ENCODE data around the gene MSRB2.
"Not testable (repeated sequence)": the region's sequence is repeated elsewhere in the genome, so short reads cannot be mapped to it uniquely, and the experiment has no call there.

MSRB2 gene

DNA sequence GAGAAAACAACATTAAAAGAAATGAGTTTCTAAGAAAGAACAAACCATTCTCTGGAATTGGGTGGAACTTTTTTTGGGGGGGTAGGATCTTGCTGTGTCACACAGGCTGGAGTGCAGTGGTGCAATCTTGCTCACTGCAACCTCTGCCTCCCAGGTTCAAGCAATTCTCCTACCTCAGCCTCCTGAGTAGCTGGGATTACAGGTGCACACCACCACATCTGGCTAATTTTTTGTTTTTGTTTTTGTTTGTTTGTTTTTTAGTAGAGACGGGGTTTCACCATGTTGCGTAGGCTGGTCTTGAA is 30.6 kb upstream of the MSRB2 start:
- H3K36me3 Mint-ChIP-seq (ENCODE audit: low read depth); H3K4me1 Mint-ChIP-seq (ENCODE audit: low read depth); DNase-seq; H3K4me3 Mint-ChIP-seq; H3K27ac Mint-ChIP-seq; H3K9me3 Mint-ChIP-seq: not testable (repeated sequence)
- H3K27me3 Mint-ChIP-seq = peaks cover 13% of the 10 kb centered on the region

DNA sequence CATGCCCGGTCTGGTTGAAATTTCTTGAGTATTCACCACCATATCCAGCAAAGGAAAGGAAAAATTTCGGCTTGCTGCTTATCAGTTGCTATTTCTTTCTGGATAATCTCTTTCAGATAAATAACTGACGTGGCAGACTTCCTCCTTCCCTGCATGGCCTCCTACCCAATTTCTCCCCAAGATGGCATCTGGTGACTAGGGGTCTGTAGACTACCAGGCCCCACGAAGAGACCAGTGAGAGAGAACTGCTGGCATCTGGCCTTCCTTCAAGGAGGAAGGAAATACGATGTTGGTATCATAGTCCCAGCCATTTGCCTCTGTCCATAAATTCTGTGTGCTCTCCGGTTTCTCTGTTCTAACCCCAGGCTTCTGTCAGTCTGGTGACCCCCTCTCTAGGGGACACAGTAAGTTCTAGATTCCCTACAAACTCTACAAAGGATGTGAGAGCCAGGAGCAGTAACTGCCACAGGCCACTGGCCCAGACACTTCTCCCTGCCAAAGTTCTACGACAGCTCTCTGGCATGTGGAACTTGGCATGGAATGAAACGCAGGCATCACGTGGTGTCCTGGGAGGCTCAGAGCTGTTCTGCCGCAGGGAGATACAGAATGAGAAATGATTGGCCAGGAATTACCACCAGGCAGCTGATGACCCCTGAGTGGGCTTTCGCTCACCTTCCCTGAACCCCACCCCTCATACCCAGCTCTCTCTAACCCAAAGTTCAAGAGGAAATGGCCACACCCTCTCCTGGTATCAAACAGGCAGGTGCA is 30.0 kb upstream of the MSRB2 start:
- no peaks in the 10 kb centered on the region for H3K36me3 Mint-ChIP-seq (ENCODE audit: low read depth)
- DNase-seq = no peak
- H3K4me1 Mint-ChIP-seq (ENCODE audit: low read depth) = peaks cover 3% of the 10 kb centered on the region
- H3K27ac Mint-ChIP-seq = no peak overlapping the region
- H3K4me3 Mint-ChIP-seq = no peak overlapping the region
- H3K27me3 Mint-ChIP-seq = peaks cover 8% of the 10 kb centered on the region
- no peaks in the 10 kb centered on the region for H3K9me3 Mint-ChIP-seq

DNA sequence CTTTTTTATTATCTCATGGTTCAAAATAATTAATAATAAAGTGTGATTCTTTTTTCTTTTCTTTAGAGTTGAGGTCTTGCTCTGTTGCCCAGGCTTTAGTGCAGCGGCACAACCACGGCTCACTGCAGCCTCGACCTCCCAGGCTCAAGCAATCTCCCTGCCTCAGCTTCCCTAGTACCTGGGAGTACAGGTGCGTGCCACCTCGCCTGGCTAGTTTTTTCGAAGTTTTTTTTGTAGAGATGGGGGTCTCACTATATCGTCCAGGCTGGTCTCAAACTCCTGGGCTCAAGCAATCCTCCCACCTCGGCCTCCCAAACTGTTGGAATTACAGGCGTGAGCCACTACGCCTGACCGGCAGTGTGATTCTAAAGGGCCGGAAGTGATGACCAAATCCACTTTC is 28.0 kb upstream of the MSRB2 start:
- DNase-seq = no peak
- peaks cover 3% of the 10 kb centered on the region for H3K4me1 Mint-ChIP-seq (ENCODE audit: low read depth)
- no peak overlapping the region for H3K27ac Mint-ChIP-seq
- H3K36me3 Mint-ChIP-seq (ENCODE audit: low read depth) = no peaks in the 10 kb centered on the region
- H3K4me3 Mint-ChIP-seq = no peak overlapping the region
- peaks cover 8% of the 10 kb centered on the region for H3K27me3 Mint-ChIP-seq
- no peaks in the 10 kb centered on the region for H3K9me3 Mint-ChIP-seq

DNA sequence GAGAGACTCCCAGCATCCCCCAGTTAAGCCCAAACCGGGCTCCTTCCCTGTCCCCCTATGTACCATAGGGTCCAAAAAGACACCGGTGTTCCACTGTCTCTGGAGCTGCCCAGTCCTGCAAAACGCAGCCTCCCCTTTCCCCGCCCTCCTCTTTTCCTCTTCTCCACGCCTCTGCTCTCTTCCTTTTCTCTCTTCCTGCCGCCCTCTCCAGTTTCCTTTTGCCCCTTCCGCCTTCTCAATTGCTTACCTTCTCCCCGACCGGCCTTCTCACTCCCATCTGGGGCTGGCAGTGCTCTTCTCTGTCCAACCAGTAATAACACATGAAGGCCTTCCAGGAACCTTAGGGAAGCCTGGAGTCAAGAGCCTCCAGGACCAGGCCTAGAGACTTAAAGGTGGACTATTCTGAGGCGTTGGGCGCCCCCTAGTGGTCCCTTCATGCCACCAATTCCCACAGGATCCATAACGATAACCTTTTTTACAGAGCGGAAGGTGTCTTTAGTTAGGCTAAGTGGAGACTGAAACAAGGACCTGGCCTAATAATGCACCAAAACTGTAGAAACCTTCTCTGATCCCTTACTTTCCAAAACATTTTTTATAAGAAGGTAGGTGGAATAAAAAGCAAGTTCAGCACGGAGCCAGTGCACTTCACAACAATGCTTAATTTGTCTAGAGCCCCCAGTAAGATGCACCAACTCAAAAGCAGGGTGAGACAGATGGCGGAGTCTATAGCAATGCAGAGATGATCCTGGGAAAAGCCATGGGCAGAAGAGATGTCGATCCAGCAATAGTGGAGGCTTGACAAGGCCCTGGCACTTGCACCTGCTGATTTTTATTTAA is 27.2 kb upstream of the MSRB2 start:
- H3K9me3 Mint-ChIP-seq = no peaks in the 10 kb centered on the region
- no peaks in the 10 kb centered on the region for H3K36me3 Mint-ChIP-seq (ENCODE audit: low read depth)
- DNase-seq = peak; percentile 74
- peaks cover 8% of the 10 kb centered on the region for H3K27me3 Mint-ChIP-seq
- no peak overlapping the region for H3K27ac Mint-ChIP-seq
- no peak overlapping the region for H3K4me3 Mint-ChIP-seq
- peaks cover 3% of the 10 kb centered on the region for H3K4me1 Mint-ChIP-seq (ENCODE audit: low read depth)

DNA sequence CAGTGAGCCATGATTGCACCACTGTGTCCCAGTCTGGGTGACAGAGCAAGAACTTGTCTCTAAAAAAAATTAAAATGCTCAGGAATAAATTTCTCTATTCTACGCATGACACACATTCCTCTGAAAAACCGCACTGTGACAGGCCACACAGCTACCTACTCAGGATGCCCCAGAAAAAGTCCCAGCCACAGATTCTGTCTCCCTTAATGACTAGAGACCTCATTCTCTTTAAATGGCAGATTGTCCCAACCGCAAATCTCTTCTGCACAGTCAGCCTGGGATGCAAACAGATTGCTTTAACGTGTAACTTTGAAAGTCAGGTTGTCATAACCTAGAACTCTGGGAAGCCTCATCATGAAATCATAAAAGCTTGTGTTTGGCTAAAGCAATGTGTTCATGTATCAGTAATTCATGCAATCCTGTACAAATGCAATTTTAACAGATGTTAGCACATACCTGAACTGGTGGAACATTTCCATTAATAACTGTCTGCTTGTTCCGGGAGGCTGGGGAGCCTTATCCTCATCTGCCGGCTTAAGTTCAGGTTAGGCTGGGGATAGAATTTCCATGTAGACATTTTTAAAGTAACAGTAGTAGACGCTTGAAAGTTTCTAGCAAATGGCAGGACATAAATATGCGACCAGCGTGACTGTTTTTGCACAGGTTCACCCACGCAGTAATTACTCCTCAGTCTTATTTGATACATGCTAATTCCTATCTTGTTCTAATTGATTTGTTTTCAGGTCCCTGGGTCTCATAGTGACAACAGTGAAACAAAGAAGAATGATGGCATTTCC is 26.2 kb upstream of the MSRB2 start:
- no peak overlapping the region for H3K4me3 Mint-ChIP-seq
- H3K36me3 Mint-ChIP-seq (ENCODE audit: low read depth) = no peaks in the 10 kb centered on the region
- H3K27ac Mint-ChIP-seq = no peak overlapping the region
- no peaks in the 10 kb centered on the region for H3K9me3 Mint-ChIP-seq
- no peak for DNase-seq
- H3K27me3 Mint-ChIP-seq = peaks cover 5% of the 10 kb centered on the region
- H3K4me1 Mint-ChIP-seq (ENCODE audit: low read depth) = peaks cover 3% of the 10 kb centered on the region

DNA sequence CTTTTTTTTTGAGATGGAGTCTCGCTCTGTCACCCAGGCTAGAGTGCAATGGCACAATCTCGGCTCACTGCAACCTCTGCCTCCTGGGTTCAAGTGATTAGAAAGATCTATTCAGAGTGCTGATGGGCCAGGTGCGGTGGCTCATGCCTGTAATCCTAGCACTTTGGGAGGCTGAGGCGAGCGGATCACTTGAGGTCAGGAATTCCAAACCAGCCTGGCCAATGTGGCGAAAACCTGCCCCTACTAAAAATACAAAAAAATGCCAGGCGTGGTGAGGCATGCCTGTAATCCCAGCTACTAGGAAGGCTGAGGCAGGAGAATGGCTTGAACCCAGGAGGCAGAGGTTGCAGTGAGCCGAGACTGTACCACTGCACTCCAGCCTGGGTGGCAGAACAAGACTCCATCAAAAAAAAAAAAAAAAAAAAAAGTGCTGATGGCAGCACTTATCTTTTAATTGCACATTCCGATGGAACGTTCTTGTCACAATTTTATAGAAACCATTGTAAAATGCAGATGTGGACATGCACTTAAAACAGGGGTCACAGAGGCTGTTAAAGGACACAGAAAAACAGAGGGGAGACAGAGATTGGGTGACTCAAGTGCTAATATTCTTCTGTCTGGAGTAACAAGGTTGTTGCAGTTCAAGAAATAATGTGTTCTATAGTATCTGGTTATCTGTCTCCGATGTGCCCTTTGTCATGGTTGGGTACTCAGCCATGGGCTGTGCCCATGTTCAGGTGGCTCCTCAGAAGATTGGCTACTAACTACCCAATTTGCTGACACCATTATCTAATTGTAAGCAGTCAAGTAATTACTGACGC is 25.1 kb upstream of the MSRB2 start:
- not testable (repeated sequence) for H3K9me3 Mint-ChIP-seq; H3K4me1 Mint-ChIP-seq (ENCODE audit: low read depth); H3K27ac Mint-ChIP-seq; H3K27me3 Mint-ChIP-seq; H3K36me3 Mint-ChIP-seq (ENCODE audit: low read depth); DNase-seq; H3K4me3 Mint-ChIP-seq

DNA sequence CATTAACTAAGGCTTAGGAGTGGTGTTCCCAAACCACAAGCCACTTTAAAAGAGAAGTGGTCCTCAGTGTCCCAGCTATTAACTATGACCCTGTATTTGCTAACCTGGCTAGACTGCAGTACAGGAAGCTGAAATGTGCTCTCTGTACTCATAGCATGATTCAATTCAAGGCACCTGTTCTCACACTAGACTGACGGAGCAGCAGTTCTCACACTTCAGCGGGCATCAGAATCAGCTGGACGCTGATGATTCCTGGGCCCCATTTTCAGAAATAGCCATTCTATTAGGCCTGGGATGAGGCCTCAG is 24.5 kb upstream of the MSRB2 start:
- Mint-ChIP-seq H3K36me3 (ENCODE audit: low read depth) (no peaks in the 10 kb centered on the region), H3K27ac (no peak overlapping the region), H3K4me1 (ENCODE audit: low read depth) (peaks cover 3% of the 10 kb centered on the region), H3K4me3 (no peak overlapping the region), H3K9me3 (no peaks in the 10 kb centered on the region), H3K27me3 (peaks cover 5% of the 10 kb centered on the region)
- DNase-seq = no peak

DNA sequence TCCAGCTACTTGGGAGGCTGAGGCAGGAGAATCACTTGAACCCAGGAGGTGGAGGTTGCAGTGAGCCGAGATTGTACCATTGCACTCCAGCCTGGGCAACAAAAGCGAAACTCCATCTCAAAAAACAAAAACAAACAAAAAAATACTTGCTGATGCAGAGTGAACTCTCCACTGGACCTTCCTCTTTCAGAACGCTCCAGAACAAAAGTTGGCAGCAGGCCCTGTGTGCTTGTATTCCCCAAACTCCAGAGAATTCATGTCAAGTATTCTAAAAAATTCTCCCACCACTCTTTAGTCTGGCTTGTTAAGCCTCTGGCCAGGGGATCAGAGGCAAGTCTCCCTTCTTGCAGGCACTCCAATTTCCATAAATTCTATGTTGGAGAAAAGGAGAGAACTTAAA is 22.8 kb upstream of the MSRB2 start:
- not testable (repeated sequence) for H3K4me1 Mint-ChIP-seq (ENCODE audit: low read depth); H3K4me3 Mint-ChIP-seq; H3K27ac Mint-ChIP-seq; H3K36me3 Mint-ChIP-seq (ENCODE audit: low read depth); H3K9me3 Mint-ChIP-seq; DNase-seq
- peaks cover 16% of the 10 kb centered on the region for H3K27me3 Mint-ChIP-seq

DNA sequence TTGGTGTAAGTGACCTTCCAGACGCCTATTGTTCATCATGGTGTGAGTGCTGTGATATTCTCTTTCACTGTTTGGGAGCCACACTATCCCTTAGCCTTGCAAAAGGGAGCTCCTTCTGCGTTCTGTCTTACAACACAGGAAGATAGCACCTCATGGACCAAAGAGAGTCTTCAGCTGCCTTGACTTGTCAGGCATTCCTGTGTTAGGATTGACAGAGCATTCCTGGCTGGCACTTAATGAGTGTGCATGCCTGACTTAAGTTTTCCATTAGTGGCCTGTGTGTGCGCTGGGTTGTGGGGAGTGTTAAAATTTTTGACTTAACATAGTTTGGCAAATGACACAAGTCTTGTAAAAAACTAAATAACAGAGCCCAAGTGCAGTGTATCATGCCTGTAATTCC is 21.9 kb upstream of the MSRB2 start:
- Mint-ChIP-seq H3K27me3 (peaks cover 17% of the 10 kb centered on the region), H3K4me1 (ENCODE audit: low read depth) (no peaks in the 10 kb centered on the region), H3K36me3 (ENCODE audit: low read depth) (no peaks in the 10 kb centered on the region), H3K9me3 (no peaks in the 10 kb centered on the region), H3K4me3 (no peak overlapping the region), H3K27ac (no peak overlapping the region)
- no peak for DNase-seq

DNA sequence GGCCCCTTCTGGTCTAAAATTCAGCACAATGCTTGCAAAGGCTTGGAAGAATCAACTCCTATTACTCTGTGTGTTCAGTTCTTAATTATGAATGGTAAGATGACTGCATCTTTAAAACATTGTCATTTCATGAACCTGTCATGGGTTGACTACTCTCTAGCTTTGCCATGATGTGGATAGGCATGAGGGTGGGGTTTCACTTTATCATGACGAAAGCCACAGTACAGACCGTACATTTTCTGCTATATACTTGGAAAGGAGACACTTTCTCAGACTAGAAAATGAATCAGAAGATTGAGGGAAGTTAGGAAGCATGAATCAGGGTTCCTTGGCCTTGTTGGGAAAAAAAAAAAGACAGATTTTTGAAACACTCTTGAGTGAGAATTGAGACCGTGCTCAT is 19.7 kb upstream of the MSRB2 start:
- H3K4me1 Mint-ChIP-seq (ENCODE audit: low read depth) = no peaks in the 10 kb centered on the region
- DNase-seq = no peak
- H3K36me3 Mint-ChIP-seq (ENCODE audit: low read depth) = no peaks in the 10 kb centered on the region
- no peak overlapping the region for H3K27ac Mint-ChIP-seq
- no peak overlapping the region for H3K4me3 Mint-ChIP-seq
- no peaks in the 10 kb centered on the region for H3K9me3 Mint-ChIP-seq
- H3K27me3 Mint-ChIP-seq = peaks cover 30% of the 10 kb centered on the region

DNA sequence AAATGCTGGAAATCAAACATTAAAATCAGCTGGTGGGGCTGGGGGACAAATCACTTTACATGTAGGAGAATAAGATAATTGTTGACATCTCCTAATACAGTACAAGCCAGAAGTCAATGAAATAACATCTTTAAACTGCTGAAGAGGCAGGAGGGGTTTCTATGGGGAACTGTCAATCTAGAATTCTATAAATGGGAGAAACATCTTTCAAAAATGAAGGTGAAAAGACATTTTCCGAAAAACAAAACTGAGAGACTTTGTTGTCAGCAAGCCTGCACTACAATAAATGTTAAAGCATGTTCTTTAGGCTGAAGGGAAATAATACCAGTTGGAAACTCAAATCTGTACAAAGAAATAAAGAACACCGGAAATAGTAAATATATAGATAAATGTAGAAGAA is 17.3 kb upstream of the MSRB2 start:
- no peaks in the 10 kb centered on the region for H3K9me3 Mint-ChIP-seq
- H3K36me3 Mint-ChIP-seq (ENCODE audit: low read depth) = no peaks in the 10 kb centered on the region
- H3K27ac Mint-ChIP-seq = no peak overlapping the region

DNA sequence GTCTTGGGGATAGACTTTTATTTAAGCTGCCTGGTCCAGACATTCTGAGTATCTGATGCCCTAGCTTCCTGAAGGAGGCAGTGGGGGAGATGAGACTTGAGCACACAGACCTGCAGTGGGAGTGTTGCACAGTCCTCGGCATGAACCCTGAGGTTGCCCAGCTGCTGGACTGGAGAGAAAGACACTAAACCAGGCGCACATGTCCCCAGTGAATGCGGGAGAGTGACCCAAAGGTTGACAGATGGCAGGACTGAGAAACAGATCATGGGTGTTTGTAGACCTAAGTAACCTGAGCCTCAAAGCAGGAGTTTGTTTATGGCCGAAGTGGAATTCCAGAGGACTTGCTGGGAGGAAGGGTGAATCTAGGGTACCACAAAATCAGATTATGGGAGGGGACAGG is 15.7 kb upstream of the MSRB2 start:
- Mint-ChIP-seq H3K4me3 (no peak overlapping the region), H3K36me3 (ENCODE audit: low read depth) (no peaks in the 10 kb centered on the region), H3K4me1 (ENCODE audit: low read depth) (no peaks in the 10 kb centered on the region), H3K27ac (no peak overlapping the region), H3K9me3 (peaks cover under 1% of the 10 kb centered on the region), H3K27me3 (peaks cover 51% of the 10 kb centered on the region)
- DNase-seq = no peak

More for the DNA sequence above, 17.3 kb upstream of the MSRB2 start:
- no peak for DNase-seq
- H3K4me3 Mint-ChIP-seq = no peak overlapping the region
- H3K4me1 Mint-ChIP-seq (ENCODE audit: low read depth) = no peaks in the 10 kb centered on the region
- peaks cover 45% of the 10 kb centered on the region for H3K27me3 Mint-ChIP-seq

DNA sequence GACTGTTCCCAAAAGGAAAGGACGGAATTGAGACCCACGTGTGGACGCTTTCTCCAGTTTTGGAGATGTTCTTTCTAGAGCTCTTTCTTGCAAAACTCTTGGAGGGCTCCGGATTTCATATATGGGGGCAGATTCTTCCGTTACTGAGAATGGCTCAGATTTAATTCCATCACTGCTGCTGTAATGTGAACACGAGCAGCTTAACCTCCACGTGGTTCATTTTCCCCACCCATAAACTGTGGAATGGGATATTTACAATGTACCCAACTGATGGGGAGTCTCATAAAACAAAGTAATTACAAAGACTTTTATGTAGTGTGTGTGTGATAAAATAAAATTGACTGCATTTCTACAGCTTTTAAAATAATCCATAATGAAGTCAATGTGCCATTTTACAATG is 15.1 kb upstream of the MSRB2 start:
- Mint-ChIP-seq H3K27me3 (peaks cover 54% of the 10 kb centered on the region), H3K36me3 (ENCODE audit: low read depth) (no peaks in the 10 kb centered on the region), H3K9me3 (peaks cover 3% of the 10 kb centered on the region), H3K4me3 (no peak overlapping the region), H3K27ac (no peak overlapping the region), H3K4me1 (ENCODE audit: low read depth) (no peaks in the 10 kb centered on the region)
- DNase-seq = no peak

DNA sequence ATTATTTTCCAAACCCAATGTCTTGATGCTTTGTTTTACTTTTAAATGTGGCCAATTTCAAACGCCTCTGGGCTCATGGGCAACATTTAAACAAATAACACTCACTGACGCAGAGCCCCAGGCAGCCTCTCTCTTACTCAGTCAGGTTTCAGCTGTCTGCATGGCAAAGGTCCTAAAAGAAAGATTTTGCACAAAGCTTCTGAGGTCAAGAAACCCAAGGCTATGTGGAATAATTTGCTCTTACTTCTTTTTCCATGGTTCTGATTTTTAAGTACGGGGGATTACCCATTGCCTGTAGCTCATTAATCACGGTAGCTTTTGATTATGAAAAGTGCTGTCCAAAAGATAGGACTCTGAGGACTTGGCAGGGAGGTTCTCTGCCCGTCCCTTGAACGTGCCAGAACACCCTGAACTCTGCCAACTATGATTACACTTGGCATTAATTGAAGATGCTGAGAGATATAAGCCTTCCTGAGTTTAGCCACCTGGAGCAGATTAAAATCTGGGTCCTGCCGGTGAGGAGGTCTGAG is 14.1 kb upstream of the MSRB2 start:
- H3K4me1 Mint-ChIP-seq (ENCODE audit: low read depth) = no peaks in the 10 kb centered on the region
- DNase-seq = no peak
- peaks cover 3% of the 10 kb centered on the region for H3K9me3 Mint-ChIP-seq
- no peak overlapping the region for H3K4me3 Mint-ChIP-seq
- H3K27me3 Mint-ChIP-seq = peaks cover 55% of the 10 kb centered on the region
- H3K36me3 Mint-ChIP-seq (ENCODE audit: low read depth) = no peaks in the 10 kb centered on the region
- H3K27ac Mint-ChIP-seq = no peak overlapping the region
